ENCODE measurements around the gene SLC35E3.

The SLC35E3 gene

GRCh38 chr12:68779280-68779679, 33.3 kb downstream of the SLC35E3 start:
- Histone ChIP-seq H3K4me3 (ENCODE audit: low read depth, low read length) (no peak overlapping the region), H3K27ac (no peak overlapping the region), H3K36me3 (replicated peaks) (no peaks in the 10 kb centered on the region), H3K27me3 (replicated peaks) (no peaks in the 10 kb centered on the region)
- no peak for TF ChIP-seq CTCF (IDR thresholded peaks at IDR 0.05; ENCODE audit: low read depth, low read length, missing control alignments)
- in situ Hi-C loops (cut with HindIII; ENCODE audit: low pct_ligation_motif_present, low sequenced_read_pairs) = no loop called here
- no peak for DNase-seq

GRCh38 chr12:68780731-68781130, 34.8 kb downstream of the SLC35E3 start:
- Histone ChIP-seq H3K27me3 (replicated peaks) (no peaks in the 10 kb centered on the region), H3K4me3 (ENCODE audit: low read depth, low read length) (no peak overlapping the region), H3K27ac (no peak overlapping the region), H3K36me3 (replicated peaks) (no peaks in the 10 kb centered on the region)
- in situ Hi-C loops (cut with HindIII; ENCODE audit: low pct_ligation_motif_present, low sequenced_read_pairs) = no loop called here
- DNase-seq = peak; percentile 9
- no peak for TF ChIP-seq CTCF (IDR thresholded peaks at IDR 0.05; ENCODE audit: low read depth, low read length, missing control alignments)

GRCh38 chr12:68781728-68782127, 35.8 kb downstream of the SLC35E3 start:
- DNase-seq = no peak
- H3K27me3 ChIP-seq (replicated peaks) = no peaks in the 10 kb centered on the region
- TF ChIP-seq CTCF (IDR thresholded peaks at IDR 0.05; ENCODE audit: low read depth, low read length, missing control alignments) = no peak
- H3K4me3 ChIP-seq (ENCODE audit: low read depth, low read length) = no peak overlapping the region
- no peak overlapping the region for H3K27ac ChIP-seq
- no peaks in the 10 kb centered on the region for H3K36me3 ChIP-seq (replicated peaks)
- in situ Hi-C loops (cut with HindIII; ENCODE audit: low pct_ligation_motif_present, low sequenced_read_pairs) = no loop called here

- TF ChIP-seq CTCF (IDR thresholded peaks at IDR 0.05; ENCODE audit: low read depth, low read length, missing control alignments) = no peak
- no peaks in the 10 kb centered on the region for H3K27me3 ChIP-seq (replicated peaks)
- H3K27ac ChIP-seq = no peak overlapping the region
- DNase-seq = no peak
- in situ Hi-C loops (cut with HindIII; ENCODE audit: low pct_ligation_motif_present, low sequenced_read_pairs) = no loop called here
- no peaks in the 10 kb centered on the region for H3K36me3 ChIP-seq (replicated peaks)
- H3K4me3 ChIP-seq (ENCODE audit: low read depth, low read length) = no peak overlapping the region
Measured at GRCh38 chr12:68784015-68784414, 38.0 kb downstream of the SLC35E3 start.

- Histone ChIP-seq H3K27ac (no peak overlapping the region), H3K36me3 (replicated peaks) (no peaks in the 10 kb centered on the region), H3K4me3 (ENCODE audit: low read depth, low read length) (no peak overlapping the region), H3K27me3 (replicated peaks) (no peaks in the 10 kb centered on the region)
- TF ChIP-seq CTCF (IDR thresholded peaks at IDR 0.05; ENCODE audit: low read depth, low read length, missing control alignments) = no peak
- in situ Hi-C loops (cut with HindIII; ENCODE audit: low pct_ligation_motif_present, low sequenced_read_pairs) = no loop called here
- peak; percentile 9 for DNase-seq
Measured at GRCh38 chr12:68785358-68785757, 39.4 kb downstream of the SLC35E3 start.

GRCh38 chr12:68785823-68786222, 39.8 kb downstream of the SLC35E3 start:
- no peak overlapping the region for H3K27ac ChIP-seq
- DNase-seq = no peak
- in situ Hi-C loops (cut with HindIII; ENCODE audit: low pct_ligation_motif_present, low sequenced_read_pairs) = no loop called here

More at GRCh38 chr12:68785823-68786222, 39.8 kb downstream of the SLC35E3 start:
- no peak for TF ChIP-seq CTCF (IDR thresholded peaks at IDR 0.05; ENCODE audit: low read depth, low read length, missing control alignments)
- Histone ChIP-seq H3K27me3 (replicated peaks) (no peaks in the 10 kb centered on the region), H3K36me3 (replicated peaks) (no peaks in the 10 kb centered on the region), H3K4me3 (ENCODE audit: low read depth, low read length) (no peak overlapping the region)
